Cerebellar cortex (tissue), 1 donor: ENCODE measurements around the gene SNTG2.

Experiments
- DNase-seq: peaks from one replicate; pipeline ENCODE4 v3.0.0-alpha.2; 2015; ENCODE audit warnings: low spot score

Gene SNTG2

GRCh38 chr2:926896-927295 lies 23.8 kb upstream of the SNTG2 start:
- DNase-seq = no peak

GRCh38 chr2:929011-929735 lies 21.5 kb upstream of the SNTG2 start:
- no peak for DNase-seq

DNA sequence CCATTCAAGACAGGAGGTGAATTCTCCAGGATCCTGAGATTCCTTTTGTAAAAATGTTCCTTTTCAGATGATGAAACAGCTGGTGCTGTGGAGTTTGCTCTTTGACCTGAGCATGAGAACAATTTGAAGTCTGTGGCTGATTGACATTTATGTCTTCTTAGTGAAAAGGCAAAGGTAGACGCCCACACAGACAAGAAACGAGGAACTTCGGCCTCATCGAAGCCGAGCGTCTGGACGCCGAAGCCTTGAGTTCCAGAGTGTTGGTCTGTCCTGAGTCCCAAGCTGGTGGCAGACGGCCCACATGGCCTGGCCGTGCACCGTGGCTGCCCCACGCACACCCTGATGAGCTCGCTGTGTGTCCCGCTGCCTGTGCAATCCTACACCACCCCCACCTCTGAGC lies 20.7 kb upstream of the SNTG2 start:
- no peak for DNase-seq

DNA sequence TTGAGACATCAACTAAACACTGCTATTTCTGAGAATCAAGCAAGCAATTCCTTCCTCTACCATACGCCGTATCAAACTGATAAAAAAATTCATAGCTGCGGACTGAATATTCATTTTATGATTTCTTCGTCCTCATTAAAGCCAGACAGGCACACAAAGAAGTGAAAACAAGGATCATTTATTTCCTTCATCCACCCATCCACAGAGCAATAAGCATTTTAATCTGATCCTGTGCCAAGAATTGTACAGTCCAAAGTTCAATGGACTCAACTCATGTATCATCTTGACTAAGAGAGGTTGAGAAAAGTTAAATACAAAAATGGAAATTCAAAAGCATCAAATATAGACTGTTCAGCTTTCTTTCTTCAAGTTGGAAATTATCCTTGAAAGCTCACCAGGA lies 19.7 kb upstream of the SNTG2 start:
- no peak for DNase-seq

GRCh38 chr2:932320-933115 lies 18.1 kb upstream of the SNTG2 start:
- no peak for DNase-seq

DNA sequence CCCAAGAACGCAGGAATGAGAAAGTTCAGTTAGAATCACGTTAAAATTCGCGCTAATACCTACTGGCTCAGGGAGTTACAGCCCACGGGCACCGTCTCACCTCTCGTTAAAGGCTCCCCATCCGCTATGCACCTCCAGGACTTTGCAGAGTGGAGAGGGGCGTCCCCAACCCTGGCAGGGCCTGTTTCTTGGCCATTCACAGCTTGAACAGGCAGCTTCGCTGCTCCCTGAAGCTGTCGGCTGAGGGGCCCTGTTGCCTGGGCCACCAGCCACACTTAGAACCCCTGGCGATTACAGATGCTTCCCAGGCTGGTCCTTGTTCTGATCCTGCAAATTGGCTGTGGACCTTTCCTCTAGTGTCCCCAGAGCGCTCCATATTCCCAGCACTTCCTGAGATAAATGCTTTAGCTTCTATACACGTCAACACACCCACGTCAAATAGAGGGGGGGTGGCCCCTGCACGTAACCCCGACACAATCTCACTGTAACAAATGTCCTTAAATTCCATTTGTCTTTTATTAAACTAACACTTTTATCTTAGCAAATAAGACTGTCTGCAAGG lies 16.8 kb upstream of the SNTG2 start:
- DNase-seq = no peak

GRCh38 chr2:937530-937929 lies 13.1 kb upstream of the SNTG2 start:
- DNase-seq = no peak

- DNase-seq = no peak
Observed at GRCh38 chr2:938181-939005, 12.3 kb upstream of the SNTG2 start.

GRCh38 chr2:939936-940601 lies 10.6 kb upstream of the SNTG2 start:
- no peak for DNase-seq

DNA sequence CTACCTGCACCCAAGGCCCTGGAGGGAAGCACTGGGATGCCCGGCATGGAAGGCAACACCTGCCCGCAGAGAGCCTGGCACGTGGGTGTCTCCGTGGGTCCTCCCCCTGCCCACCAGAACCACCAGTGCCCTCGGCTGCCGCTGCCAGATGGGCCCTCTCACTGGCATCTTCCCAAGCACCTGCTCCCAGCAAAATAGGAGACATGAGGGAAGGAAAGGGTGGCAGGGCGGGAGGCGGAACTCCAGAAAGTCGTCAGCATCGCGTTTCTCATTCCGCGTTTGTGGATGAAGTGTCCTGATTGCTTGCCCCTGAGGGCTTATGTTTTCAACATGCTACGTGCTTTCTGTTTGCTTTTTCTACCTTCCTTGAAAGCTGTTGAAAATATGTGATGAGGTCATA lies 8.8 kb upstream of the SNTG2 start:
- DNase-seq = no peak

DNA sequence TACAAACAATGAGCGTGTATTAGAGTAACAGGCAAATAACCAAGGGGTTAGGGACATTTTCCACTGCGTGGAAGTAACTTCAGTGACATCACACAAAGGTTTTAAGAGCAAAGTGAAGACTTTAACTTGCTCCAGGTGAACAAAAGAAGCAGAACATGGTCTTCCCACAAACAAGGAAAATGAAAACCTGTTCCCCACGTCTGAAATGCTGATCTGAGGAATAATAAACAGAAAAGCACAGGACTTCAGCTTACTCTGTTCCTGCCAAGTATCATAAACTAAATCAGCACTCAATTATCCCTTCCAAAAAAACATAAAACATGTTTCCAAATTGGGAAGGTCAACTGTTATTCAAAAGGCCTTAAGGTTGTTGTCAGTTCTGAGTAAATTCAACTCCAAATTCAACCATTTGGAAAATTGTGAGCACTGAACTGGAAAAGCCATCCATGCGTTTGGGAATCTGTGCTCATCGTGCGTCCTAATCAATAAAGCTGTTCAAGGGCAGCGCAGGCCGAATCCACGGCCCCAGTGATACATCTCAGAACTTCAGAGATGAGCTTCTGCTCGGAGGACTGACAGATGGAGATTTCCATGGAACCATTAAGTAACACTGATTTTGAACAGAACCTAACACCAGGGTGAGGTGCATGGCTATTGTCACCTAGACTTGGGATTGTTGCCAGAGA lies 7.7 kb upstream of the SNTG2 start:
- DNase-seq = no peak

GRCh38 chr2:943461-943797 lies 7.2 kb upstream of the SNTG2 start:
- no peak for DNase-seq

GRCh38 chr2:943821-944220 lies 6.8 kb upstream of the SNTG2 start:
- DNase-seq = no peak

- no peak for DNase-seq
Observed at GRCh38 chr2:944693-945092, 6.0 kb upstream of the SNTG2 start.

GRCh38 chr2:945104-945503 lies 5.5 kb upstream of the SNTG2 start:
- no peak for DNase-seq

- no peak for DNase-seq
Observed at GRCh38 chr2:946073-946948, 4.3 kb upstream of the SNTG2 start.

GRCh38 chr2:949384-950079 lies 1.1 kb upstream of the SNTG2 start:
- DNase-seq = no peak

DNA sequence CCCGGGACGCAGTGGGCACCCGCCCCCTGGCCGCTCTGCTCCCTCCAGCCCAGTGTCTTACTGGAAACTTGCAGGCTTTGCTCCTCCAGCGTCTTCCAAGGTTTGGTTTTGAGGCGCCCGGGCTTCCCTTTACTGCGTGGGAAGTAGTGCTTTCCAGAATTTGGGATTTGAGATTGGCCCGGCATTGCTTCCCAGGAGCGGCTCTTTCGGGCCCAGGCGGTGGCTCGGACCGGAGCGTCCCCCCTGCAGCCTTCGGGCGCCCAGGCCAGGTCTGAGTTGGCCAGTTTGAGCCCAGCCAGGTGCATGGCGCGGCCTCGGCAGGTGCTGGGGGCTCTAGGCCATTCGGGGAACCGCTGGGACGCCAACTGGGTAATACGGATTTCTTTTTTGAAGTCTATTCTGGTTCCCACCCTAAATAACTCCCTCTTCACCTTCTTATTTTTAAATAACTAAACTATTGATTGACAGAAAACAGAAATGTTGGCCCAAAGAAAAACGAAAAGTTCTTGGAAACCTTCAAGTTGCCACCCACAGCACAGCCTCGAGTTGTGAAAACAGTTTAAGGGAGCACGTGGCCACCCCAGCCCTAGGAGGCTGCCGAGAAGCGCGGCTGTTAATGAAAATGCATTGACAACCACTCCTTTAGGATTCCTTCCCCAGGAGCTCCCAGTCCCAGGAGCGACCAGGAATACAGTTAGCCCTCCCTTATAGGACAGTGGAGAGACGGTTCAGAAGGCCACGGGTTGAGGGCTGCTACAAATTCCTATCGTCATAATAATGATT lies 766 bp downstream of the SNTG2 start:
- DNase-seq = no peak

GRCh38 chr2:953408-953807 lies 2.8 kb downstream of the SNTG2 start:
- no peak for DNase-seq
